GM12878 (cell line): ENCODE data around the gene CCDC150. TPM values are rescaled to one million over a fixed set of nuclear protein-coding genes. Genes with fewer than 3 reads are reported as not detected.

Experiments
- ATAC-seq: fragments of 200-7000 bp; cut with Tn5 transposase; 3 replicates; pipeline ENCODE4 v1.9.1; 2020; ENCODE audit warnings: mild to moderate bottlenecking, moderate library complexity
- BruUV-seq: library from RNA; stranded (reverse); fragments of 400-500 nt; replicated peaks from 2 replicates; lab custom pipeline; 2021; lab: Mats Ljungman, UMichigan
- CTCF ChIA-PET: fragments of 300-600 bp; sonication (Branson Sonifier 250); formaldehyde crosslinking; extraction: SDS; loops from one replicate; lab custom pipeline; 2021; ENCODE audit warnings: inconsistent platforms; lab: Yijun Ruan, JAX
- POLR2A ChIA-PET: fragments of 350-600 bp; formaldehyde crosslinking; extraction: SDS; loops from one replicate; lab custom pipeline; 2021; ENCODE audit warnings: inconsistent platforms; lab: Charles Lee
- RAD21 ChIA-PET: fragments of 300-600 bp; sonication (Branson Sonifier 250); formaldehyde crosslinking; loops from one replicate; lab custom pipeline; 2023; ENCODE audit warnings: antibody characterized with exemption; ENCODE audit not compliant: unreplicated experiment; lab: Charles Lee
- SMC1A ChIA-PET: fragments of 300-600 bp; sonication (Branson Sonifier 250); formaldehyde crosslinking; loops from one replicate; lab custom pipeline; 2023; ENCODE audit not compliant: unreplicated experiment, uncharacterized antibody; lab: Charles Lee
- DNase-seq: peaks from one replicate; pipeline ENCODE4 v3.0.0-alpha.2; 2011; ENCODE audit warnings: low read depth, low spot score
- FAIRE-seq: peaks from 3 replicates; lab custom pipeline; 2011; peaks lifted over from hg19 to GRCh38; lab: Jason Lieb, UNC
- H2AFZ ChIP-seq: 2 replicates; pipeline ENCODE4 v1.6.0; 2011; ENCODE audit warnings: low read depth, low read length, control low read depth; ENCODE audit not compliant: control insufficient read depth
- H3K27ac ChIP-seq: 2 replicates; pipeline ENCODE4 v1.5.1; 2011; ENCODE audit warnings: control low read depth; ENCODE audit not compliant: control insufficient read depth, insufficient read depth
- H3K27me3 ChIP-seq, 2 experiments: replicated peaks in 1 of 2; 2 replicates each; pipeline versions ENCODE4 v1.6.0 to v1.6.1; 2011; ENCODE audit warnings: low read length in 1 of 2; ENCODE audit not compliant: control insufficient read depth in 2 of 2, insufficient read depth in 2 of 2
- H3K36me3 ChIP-seq, 2 experiments: 2 replicates each; pipeline ENCODE4 v1.5.1; 2011; ENCODE audit warnings: low read length in 1 of 2; ENCODE audit not compliant: control insufficient read depth in 2 of 2, insufficient read depth in 2 of 2
- H3K4me1 ChIP-seq: 2 replicates; pipeline ENCODE4 v1.6.1; 2011; ENCODE audit warnings: mild to moderate bottlenecking, low read length, moderate library complexity, mixed read lengths; ENCODE audit not compliant: control insufficient read depth, insufficient read depth
- H3K4me2 ChIP-seq: 2 replicates; pipeline ENCODE4 v1.6.0; 2011; ENCODE audit warnings: control low read depth; ENCODE audit not compliant: control insufficient read depth, insufficient read depth
- H3K4me3 ChIP-seq: fragments of 200-600 bp; sonication (generic); 2 replicates; pipeline ENCODE4 v1.5.1; 2016
- H3K79me2 ChIP-seq: 2 replicates; pipeline ENCODE4 v1.6.0; 2011; ENCODE audit warnings: low read length; ENCODE audit not compliant: control insufficient read depth, insufficient read depth
- H3K9ac ChIP-seq: 2 replicates; pipeline ENCODE4 v1.8.0; 2011; ENCODE audit warnings: low read length, control low read depth, mixed read lengths; ENCODE audit not compliant: control insufficient read depth, insufficient read depth
- H3K9me3 ChIP-seq: replicated peaks from 3 replicates; pipeline ENCODE4 v1.5.1; 2011; ENCODE audit warnings: mild to moderate bottlenecking, low read length; ENCODE audit not compliant: control insufficient read depth, insufficient read depth
- H4K20me1 ChIP-seq: 2 replicates; pipeline ENCODE4 v1.6.0; 2011; ENCODE audit not compliant: control insufficient read depth, insufficient read depth
- BMI1 ChIP-seq: fragments of 450-650 bp; IDR thresholded peaks from 2 replicates; pipeline ENCODE4 v1.6.1; 2016; ENCODE audit warnings: mild to moderate bottlenecking, moderate library complexity, borderline replicate concordance
- CHD2 ChIP-seq: IDR thresholded peaks from 2 replicates; pipeline ENCODE4 v1.6.1; 2011; ENCODE audit warnings: low read depth, low read length, improper control_type of control experiment, borderline replicate concordance
- EED ChIP-seq: sonication (generic); IDR thresholded peaks from 2 replicates; pipeline ENCODE4 v1.6.1; 2016; ENCODE audit warnings: antibody characterized with exemption, low read depth
- ESRRA ChIP-seq: IDR thresholded peaks from 2 replicates; pipeline ENCODE4 v1.6.1; 2012; ENCODE audit warnings: mild to moderate bottlenecking, low read length, improper control_type of control experiment
- EZH2 ChIP-seq: IDR thresholded peaks from 2 replicates; pipeline ENCODE4 v1.6.1; 2012; ENCODE audit warnings: low read depth, mild to moderate bottlenecking, control low read depth, inconsistent platforms, low read length, borderline replicate concordance; ENCODE audit not compliant: control insufficient read depth
- NR2F1 ChIP-seq: fragments of 450-650 bp; conservative IDR thresholded peaks from 2 replicates; pipeline ENCODE4 v1.6.1; 2017; ENCODE audit warnings: mild to moderate bottlenecking
- RAD21 ChIP-seq: IDR thresholded peaks from 2 replicates; pipeline ENCODE4 v1.6.1; 2011; ENCODE audit warnings: mild to moderate bottlenecking, low read depth, low read length, moderate library complexity; ENCODE audit not compliant: insufficient read depth
- SPI1 ChIP-seq: IDR thresholded peaks from 2 replicates; pipeline ENCODE4 v1.6.1; 2011; ENCODE audit warnings: low read depth, mild to moderate bottlenecking, low read length, moderate library complexity, borderline replicate concordance; ENCODE audit not compliant: insufficient read depth
- TCF7 ChIP-seq: IDR thresholded peaks from 2 replicates; pipeline ENCODE4 v1.6.1; 2014; ENCODE audit warnings: antibody characterized with exemption, borderline replicate concordance
- ZNF24 ChIP-seq: fragments of 450-650 bp; IDR thresholded peaks from 2 replicates; pipeline ENCODE4 v1.6.1; 2017; ENCODE audit warnings: antibody characterized with exemption, mild to moderate bottlenecking
- WGBS: methylation state at CpG from one replicate; pipeline ENCODE4 v1.1.6; 2016; ENCODE audit warnings: low lambda C conversion rate; ENCODE audit not compliant: insufficient replicate concordance, insufficient coverage; ENCODE audit errors: missing lambda C conversion rate; 5-methylcytosine and 5-hydroxymethylcytosine counted together
- in situ Hi-C: fragments of 300-500 bp; cut with MboI; formaldehyde crosslinking; loops from 9 replicates; pipeline ENCODE4 v1.14.3; 2018; ENCODE audit warnings: mixed read lengths
- intact Hi-C: fragments of 100-400 bp; cut with micrococcal nuclease; formaldehyde crosslinking; loops from one replicate; pipeline ENCODE4 v1.14.2; 2022; ENCODE audit not compliant: unreplicated experiment
- polyA plus RNA-seq, 11 experiments: library from polyadenylated mRNA; depleted of rRNA in 4 of 11; unstranded in 6 of 11; stranded (reverse) in 5 of 11; fragments of >200 nt; fragmentation: Nextera tagmentation in 4 of 11; fragmentation: Illumina TruSeq in 1 of 11; extraction: Ambion mirVana in 4 of 11; extraction: Trizol in 1 of 11; gene quantifications; 1 replicate in 1 of 11; 2 replicates in 10 of 11; pipeline versions ENCODE4 v1.2.1 to v1.2.3, GENCODE V29; 2011 to 2016; ENCODE audit warnings: inconsistent platforms in 2 of 11, missing spikeins in 2 of 11, low read depth in 1 of 11
- total RNA-seq, 4 experiments: library from RNA; depleted of rRNA in 3 of 4; stranded (reverse); fragments of >200 nt in 3 of 4; fragmentation: Illumina TruSeq in 1 of 4; extraction: Trizol in 1 of 4; gene quantifications; 2 replicates each; pipeline versions ENCODE4 v1.2.1 to v1.2.3, GENCODE V29; 2013 to 2021
- TF ChIP-seq, protein P1 (sequence below): fragments of 450-650 bp; IDR thresholded peaks from 2 replicates; pipeline ENCODE4 v1.6.1; 2018; ENCODE audit warnings: borderline replicate concordance, mild to moderate bottlenecking; ENCODE audit not compliant: partially characterized antibody
- TF ChIP-seq, protein P2 (sequence below): fragments of 450-650 bp; conservative IDR thresholded peaks from 2 replicates; pipeline ENCODE4 v1.6.1; 2017; ENCODE audit warnings: mild to moderate bottlenecking, moderate library complexity
- TF ChIP-seq, protein P3 (sequence below): IDR thresholded peaks from 2 replicates; pipeline ENCODE4 v1.6.1; 2011; ENCODE audit warnings: low read depth, low read length, improper control_type of control experiment, borderline replicate concordance
- TF ChIP-seq, protein P4 (sequence below): IDR thresholded peaks from 2 replicates; pipeline ENCODE4 v1.6.1; 2012; ENCODE audit warnings: low read depth, low read length, improper control_type of control experiment

The CCDC150 gene
- total and polyA plus RNA-seq, 10 of the 15 experiments (the other 5 are each of a cell fraction or from before 2014, with no cell fraction given) = 11.6 to 27.7 (median 19.6) TPM

DNA sequence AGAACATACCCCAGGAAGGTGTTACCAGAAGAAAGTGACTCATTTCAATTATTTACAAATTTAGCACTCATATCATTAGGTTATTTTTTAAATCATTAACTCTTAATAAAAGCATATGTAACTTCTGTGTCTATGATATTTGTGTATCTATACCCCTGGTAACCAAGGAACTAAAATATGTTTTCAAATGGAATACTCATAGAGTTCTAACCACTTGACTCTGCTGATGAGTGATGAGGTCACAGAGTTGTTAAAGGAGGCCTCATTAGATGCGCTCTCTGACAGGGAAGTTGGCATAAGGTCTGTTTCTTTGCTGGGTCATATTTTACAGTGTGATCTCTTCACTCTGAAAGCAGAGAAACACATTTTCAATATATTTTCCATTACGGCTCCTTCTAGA, 73.4 kb downstream of the CCDC150 start (continued):
- TF ChIP-seq, protein P1, sequence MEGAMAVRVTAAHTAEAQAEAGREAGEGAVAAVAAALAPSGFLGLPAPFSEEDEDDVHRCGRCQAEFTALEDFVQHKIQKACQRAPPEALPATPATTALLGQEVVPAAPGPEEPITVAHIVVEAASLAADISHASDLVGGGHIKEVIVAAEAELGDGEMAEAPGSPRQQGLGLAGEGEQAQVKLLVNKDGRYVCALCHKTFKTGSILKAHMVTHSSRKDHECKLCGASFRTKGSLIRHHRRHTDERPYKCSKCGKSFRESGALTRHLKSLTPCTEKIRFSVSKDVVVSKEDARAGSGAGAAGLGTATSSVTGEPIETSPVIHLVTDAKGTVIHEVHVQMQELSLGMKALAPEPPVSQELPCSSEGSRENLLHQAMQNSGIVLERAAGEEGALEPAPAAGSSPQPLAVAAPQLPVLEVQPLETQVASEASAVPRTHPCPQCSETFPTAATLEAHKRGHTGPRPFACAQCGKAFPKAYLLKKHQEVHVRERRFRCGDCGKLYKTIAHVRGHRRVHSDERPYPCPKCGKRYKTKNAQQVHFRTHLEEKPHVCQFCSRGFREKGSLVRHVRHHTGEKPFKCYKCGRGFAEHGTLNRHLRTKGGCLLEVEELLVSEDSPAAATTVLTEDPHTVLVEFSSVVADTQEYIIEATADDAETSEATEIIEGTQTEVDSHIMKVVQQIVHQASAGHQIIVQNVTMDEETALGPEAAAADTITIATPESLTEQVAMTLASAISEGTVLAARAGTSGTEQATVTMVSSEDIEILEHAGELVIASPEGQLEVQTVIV = no peak
- TF ChIP-seq, protein P2, sequence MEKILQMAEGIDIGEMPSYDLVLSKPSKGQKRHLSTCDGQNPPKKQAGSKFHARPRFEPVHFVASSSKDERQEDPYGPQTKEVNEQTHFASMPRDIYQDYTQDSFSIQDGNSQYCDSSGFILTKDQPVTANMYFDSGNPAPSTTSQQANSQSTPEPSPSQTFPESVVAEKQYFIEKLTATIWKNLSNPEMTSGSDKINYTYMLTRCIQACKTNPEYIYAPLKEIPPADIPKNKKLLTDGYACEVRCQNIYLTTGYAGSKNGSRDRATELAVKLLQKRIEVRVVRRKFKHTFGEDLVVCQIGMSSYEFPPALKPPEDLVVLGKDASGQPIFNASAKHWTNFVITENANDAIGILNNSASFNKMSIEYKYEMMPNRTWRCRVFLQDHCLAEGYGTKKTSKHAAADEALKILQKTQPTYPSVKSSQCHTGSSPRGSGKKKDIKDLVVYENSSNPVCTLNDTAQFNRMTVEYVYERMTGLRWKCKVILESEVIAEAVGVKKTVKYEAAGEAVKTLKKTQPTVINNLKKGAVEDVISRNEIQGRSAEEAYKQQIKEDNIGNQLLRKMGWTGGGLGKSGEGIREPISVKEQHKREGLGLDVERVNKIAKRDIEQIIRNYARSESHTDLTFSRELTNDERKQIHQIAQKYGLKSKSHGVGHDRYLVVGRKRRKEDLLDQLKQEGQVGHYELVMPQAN = no peak
- no peak for TF ChIP-seq TCF7
- TF ChIP-seq CHD2 = no peak

DNA sequence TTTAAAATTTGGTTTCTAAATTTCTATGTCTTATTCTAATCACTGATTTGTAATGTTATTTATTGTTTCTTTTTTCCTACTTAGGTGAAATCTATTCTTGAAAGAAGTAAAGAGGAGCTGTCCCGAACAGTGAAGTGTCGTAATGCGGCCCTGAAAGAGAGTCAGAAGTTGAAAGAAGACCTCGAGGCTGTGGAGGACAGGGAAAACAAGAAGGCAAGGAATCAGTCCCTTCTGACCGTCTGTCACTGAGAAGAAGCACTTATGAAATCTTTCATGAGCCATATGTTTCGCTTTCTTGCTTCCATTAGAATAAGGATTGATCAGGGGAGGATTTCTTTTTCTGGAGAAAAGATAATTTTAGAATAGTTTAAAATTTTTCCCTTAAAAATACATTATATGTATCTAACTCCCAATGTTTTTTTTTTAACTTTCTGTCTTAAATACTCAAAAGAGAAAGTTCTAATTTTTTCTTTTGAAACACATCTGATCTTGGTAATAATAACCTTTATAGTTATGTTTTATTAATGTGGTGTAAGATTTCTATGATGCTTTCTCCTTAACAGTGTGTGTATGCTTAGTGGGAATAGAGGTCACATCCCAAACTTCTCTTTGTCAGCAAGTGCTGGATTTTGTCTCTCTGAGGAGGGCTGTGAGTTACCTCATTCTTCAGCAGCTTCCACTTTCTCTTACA, 79.0 kb downstream of the CCDC150 start:
- 96% methylated on average over 6 of the region's 6 CpGs for WGBS
- RAD21 ChIA-PET = no interaction called here
- SMC1A ChIA-PET = interaction anchor here (0.7 to 1.3 kb wide), 4 partner anchors 18 to 395 kb away, joined by 3 to 4 read pairs (median 4); no protein-coding TSS in a partner anchor
- Histone ChIP-seq H4K20me1 (no peaks in the 10 kb centered on the region), H3K36me3 (peaks cover 4% of the 10 kb centered on the region in 2 experiments; a peak in 3 of 4 replicates), H3K4me2 (no peak overlapping the region), H3K9me3 (no peaks in the 10 kb centered on the region), H3K27me3 (no peaks in the 10 kb centered on the region), H3K79me2 (no peaks in the 10 kb centered on the region), H3K27ac (no peak overlapping the region), H3K9ac (no peak overlapping the region), H3K4me3 (no peak overlapping the region), H2AFZ (peak overlapping the region; percentile 18; the same call in 1 of the 2 replicates), H3K4me1 (no peaks in the 10 kb centered on the region)
- POLR2A ChIA-PET = no interaction called here
- CTCF ChIA-PET = interaction anchor here (1.7 to 3.6 kb wide), 2 partner anchors 11 to 33 kb away, joined by 4 to 10 read pairs; no protein-coding TSS in a partner anchor
- in situ Hi-C loops = no loop called here
- DNase-seq (no peak), FAIRE-seq (no peak), ATAC-seq (no peak)
- BruUV-seq = no TSS peak
- intact Hi-C loops = no loop called here
- TF ChIP-seq, protein P3, sequence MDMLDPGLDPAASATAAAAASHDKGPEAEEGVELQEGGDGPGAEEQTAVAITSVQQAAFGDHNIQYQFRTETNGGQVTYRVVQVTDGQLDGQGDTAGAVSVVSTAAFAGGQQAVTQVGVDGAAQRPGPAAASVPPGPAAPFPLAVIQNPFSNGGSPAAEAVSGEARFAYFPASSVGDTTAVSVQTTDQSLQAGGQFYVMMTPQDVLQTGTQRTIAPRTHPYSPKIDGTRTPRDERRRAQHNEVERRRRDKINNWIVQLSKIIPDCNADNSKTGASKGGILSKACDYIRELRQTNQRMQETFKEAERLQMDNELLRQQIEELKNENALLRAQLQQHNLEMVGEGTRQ = no peak
- no peak for TF ChIP-seq ZNF24
- no peak for TF ChIP-seq NR2F1
- no peak for TF ChIP-seq EZH2
- no peak for TF ChIP-seq SPI1
- TF ChIP-seq, protein P4, sequence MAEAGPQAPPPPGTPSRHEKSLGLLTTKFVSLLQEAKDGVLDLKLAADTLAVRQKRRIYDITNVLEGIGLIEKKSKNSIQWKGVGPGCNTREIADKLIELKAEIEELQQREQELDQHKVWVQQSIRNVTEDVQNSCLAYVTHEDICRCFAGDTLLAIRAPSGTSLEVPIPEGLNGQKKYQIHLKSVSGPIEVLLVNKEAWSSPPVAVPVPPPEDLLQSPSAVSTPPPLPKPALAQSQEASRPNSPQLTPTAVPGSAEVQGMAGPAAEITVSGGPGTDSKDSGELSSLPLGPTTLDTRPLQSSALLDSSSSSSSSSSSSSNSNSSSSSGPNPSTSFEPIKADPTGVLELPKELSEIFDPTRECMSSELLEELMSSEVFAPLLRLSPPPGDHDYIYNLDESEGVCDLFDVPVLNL = no peak
- TF ChIP-seq EED = no peak
- TF ChIP-seq RAD21 = no peak
- no peak for TF ChIP-seq BMI1
- TF ChIP-seq ESRRA = no peak
